ENCODE data around the gene TEX13A.

- TF ChIP-seq EP300 (IDR thresholded peaks at IDR 0.05) = no peak
- TF ChIP-seq CTCF (IDR thresholded peaks at IDR 0.05) = no peak
- TF ChIP-seq POLR2A (IDR thresholded peaks at IDR 0.05; ENCODE audit: low read depth) = no peak
Observed at GRCh38 chrX:105266456-105266855, 46.0 kb upstream of the TEX13A start.
